Measurements from ENCODE around the gene HOXD1.

The HOXD1 gene

DNA sequence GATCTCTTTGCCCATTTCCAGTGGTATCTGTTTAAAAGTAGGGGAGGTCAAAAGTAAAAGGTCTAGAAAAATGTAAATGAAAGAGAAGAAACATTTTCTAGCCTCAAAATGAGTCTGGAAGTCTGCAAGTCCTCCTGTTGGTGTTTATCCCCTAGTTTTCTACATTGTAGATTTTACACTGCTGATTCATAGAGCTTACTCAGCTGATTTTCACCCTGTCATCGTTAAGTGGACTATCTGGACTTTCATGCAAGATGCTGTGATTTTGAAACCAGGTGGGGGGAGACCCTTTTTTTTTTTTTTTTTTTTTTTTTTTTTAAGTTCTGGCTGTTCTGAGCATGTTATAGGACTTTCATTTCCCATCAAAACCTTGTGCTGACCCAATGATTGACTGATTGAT is 21.1 kb upstream of the HOXD1 start:
- no peak for DNase-seq

DNA sequence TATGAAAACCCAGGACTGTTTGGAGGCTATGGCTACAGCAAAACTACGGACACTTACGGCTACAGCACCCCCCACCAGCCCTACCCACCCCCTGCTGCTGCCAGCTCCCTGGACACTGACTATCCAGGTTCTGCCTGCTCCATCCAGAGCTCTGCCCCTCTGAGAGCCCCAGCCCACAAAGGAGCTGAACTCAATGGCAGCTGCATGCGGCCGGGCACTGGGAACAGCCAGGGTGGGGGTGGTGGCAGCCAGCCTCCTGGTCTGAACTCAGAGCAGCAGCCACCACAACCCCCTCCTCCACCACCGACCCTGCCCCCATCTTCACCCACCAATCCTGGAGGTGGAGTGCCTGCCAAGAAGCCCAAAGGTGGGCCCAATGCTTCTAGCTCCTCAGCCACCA is 19.3 kb upstream of the HOXD1 start:
- no peak for DNase-seq

DNA sequence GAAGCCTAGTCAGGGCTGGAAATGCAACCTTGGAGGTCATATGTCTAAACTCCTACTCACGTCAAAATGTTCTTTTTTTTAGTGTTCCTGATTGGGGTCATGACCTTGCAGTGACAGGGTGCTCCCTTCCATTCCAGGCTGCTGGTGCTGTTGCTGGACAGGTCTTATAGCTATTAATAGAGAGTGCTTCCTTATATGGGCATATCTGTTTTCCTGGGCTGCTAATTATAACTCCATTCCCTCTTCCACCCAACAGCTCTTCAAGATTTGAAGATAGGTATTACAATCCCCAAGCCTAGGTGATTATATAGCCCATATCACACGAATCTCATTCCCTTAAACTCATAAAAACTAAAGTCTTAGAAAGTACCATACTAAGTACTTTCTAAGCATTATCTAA is 18.8 kb upstream of the HOXD1 start:
- no peak for DNase-seq

DNA sequence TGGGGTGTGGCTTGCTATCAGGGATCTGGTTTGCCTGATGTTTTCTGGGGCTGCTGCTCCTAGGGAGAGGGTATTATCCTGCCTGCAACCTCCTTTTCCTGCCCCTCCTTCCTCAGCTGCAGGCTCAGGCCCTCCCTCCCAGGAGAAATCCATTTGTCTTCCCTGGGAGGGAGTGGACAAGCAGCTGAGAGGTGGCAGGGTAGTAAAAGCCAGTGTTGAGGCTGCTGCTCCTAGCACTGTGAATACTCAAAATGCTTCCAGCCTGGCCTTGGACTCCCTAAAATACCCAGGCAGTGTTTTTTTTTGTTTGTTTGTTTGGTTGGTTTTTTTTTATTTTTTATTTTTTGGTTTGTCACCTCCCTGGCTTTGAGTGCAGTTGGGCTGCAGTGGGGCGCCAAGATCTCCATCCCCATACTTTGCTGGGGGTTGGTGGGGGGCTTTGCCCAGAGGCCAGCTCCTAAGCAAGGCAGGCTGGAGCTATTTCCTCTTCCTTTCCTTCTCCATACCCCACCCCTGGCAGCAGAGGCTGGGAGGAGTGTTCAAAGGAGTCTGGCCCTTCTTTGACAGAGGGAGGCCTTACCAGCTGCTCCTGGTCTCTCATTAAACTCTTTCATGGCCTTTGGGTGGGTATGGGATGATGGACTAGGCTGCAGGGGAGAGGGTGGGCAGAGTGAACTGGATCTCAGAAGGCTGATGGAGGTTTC is 17.7 kb upstream of the HOXD1 start:
- no peak for DNase-seq

DNA sequence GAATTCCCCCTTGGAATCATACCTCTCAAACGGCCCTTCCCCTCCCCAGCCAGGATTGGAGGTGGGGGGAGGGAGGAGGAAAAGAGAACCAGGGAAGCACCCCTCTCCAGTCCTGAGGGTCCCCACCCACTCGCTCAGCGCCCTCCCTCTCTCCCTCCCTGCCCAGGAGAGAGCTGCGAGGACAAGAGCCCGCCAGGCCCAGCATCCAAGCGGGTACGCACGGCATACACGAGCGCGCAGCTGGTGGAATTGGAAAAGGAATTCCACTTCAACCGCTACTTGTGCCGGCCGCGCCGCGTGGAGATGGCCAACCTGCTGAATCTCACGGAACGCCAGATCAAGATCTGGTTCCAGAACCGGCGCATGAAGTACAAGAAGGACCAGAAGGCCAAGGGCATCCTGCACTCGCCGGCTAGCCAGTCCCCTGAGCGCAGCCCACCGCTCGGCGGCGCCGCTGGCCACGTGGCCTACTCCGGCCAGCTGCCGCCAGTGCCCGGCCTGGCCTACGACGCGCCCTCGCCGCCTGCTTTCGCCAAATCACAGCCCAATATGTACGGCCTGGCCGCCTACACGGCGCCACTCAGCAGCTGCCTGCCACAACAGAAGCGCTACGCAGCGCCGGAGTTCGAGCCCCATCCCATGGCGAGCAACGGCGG is 17.0 kb upstream of the HOXD1 start:
- DNase-seq = no peak

DNA sequence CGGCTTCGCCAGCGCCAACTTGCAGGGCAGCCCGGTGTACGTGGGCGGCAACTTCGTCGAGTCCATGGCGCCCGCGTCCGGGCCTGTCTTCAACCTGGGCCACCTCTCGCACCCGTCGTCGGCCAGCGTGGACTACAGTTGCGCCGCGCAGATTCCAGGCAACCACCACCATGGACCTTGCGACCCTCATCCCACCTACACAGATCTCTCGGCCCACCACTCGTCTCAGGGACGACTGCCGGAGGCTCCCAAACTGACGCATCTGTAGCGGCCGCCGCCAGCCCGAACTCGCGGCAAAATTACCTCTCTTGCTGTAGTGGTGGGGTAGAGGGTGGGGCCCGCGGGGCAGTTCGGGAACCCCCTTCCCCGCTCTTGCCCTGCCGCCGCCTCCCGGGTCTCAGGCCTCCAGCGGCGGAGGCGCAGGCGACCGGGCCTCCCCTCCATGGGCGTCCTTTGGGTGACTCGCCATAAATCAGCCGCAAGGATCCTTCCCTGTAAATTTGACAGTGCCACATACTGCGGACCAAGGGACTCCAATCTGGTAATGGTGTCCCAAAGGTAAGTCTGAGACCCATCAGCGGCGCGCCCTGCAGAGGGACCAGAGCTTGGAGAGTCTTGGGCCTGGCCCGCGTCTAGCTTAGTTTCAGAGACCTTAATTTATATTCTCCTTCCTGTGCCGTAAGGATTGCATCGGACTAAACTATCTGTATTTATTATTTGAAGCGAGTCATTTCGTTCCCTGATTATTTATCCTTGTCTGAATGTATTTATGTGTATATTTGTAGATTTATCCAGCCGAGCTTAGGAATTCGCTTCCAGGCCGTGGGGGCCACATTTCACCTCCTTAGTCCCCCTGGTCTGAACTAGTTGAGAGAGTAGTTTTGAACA is 16.2 kb upstream of the HOXD1 start:
- no peak for DNase-seq

DNA sequence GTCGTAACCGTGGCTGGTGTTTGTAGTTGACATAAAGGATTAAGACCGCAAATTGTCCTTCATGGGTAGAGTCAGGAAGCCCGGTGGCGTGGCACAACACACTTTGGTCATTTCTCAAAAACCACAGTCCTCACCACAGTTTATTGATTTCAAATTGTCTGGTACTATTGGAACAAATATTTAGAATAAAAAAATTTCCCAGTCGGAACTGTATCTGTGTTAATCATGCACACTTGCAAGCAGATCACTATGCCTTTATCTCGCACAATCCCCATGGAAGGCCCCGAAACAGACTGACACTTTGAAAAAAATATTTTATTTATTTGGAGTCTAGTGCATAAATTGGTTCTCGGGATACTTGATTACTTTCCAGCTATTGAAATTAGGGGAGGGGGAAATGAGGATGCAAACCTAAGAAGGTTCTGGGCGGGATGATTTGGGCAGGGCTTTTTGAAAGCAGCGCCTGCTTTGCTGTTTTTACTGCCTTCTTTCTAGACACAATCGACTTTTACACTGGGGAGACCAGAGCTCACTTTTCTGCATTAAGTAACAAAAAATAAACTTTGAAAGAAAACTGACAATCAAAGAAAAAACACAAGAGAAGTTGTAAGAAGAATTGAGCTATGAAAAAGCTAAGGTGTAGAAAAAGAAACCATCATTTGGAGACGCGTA is 15.4 kb upstream of the HOXD1 start:
- DNase-seq = no peak

DNA sequence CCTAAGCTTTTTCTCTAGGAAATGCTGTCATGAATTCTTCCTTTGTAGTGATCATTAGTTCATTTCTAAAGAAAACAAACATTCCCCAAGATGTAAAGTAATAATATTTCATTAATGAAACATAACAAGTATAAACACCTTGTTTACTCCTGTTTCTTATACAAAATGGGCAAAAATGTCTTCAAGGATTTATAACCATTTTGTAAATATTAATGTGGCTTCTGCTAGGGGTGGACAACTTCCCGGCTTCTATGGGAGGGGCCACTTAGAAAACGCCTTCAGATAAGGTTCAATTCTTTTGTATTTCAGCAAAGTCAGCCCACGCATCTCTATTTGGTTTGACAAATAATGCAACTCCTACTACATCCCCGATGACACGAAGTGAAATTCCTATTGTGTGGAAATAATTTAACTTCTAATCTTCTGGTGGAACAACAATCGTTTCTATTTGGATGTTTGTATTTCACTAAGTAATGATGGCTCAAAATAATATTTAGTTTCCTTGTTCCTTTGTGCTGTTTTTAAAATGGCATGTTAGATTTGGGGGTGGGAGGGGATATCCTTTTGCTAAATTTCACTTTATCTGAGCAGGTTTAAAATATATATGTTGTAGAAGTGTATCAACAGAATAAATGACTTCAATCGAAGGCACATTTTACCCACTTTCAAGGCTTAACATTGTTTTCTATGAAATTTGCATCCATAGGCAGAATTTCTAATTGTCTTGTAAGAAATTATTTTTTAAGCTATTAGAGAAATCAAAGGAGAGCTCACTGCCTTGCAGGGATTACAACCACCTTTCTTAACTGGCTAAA is 14.7 kb upstream of the HOXD1 start:
- no peak for DNase-seq

DNA sequence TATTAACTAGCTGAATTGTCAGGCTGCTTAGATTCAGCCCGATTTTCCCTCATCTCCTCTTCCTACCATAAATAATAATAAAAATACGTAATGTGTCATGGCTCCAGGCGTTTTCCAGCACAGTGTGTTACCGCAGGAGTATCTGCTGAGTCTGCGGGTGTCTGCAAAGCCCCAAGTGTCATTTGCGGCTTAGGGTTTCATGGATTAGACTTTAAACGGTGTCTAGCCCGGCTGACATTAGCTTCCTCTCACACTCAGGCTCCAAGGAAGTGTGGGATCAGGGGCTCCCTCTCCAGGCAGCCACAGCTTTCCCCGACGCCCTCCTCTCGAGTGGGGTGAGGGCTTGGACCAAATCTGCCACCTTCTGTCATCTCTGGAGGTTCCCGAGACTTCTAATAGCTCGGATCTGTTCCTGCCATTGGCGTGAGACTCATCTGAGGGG is 14.1 kb upstream of the HOXD1 start:
- DNase-seq = no peak

DNA sequence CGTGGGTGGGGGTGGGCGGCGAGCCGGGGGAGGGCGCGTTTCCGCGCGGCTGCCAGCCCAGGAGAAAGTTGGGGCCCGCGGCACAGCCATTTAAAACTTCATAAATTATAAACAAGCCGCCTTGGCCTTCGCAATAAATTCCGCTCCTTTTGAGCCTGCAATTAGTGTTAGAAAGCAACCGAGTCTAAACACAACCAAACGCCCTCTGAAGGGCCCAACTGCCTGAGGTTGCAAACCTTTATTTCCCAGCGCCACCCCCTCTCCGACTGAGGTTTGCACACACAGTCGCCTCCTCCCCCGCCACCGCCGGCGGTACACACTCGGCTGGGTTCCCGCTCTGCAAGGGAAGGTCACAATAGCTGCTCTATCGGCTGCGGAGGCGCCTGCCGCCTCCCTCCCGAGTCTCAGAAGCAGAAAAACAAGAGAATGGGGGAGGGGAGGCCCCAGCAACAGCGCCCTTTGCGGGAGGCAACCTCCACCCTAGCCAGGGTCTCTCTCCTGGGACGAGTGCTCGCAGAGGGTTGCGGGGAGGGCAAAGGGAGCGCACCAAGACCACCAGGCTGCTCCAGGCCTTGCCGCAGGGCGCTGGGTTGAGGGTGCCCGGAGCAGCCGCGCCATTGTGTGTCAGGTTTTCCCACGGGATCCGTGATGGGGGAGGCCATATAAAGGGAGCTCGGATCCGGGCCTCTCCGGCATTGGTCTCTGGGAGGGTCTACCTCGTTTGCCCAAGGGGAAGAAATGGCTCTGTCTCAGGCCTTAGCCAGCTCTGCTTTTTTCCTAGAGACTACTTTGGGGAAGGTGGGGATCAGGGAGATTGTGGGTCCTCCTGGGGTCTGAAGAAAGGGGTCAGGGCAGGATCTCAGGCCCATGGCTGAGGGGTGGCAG is 13.4 kb upstream of the HOXD1 start:
- no peak for DNase-seq

DNA sequence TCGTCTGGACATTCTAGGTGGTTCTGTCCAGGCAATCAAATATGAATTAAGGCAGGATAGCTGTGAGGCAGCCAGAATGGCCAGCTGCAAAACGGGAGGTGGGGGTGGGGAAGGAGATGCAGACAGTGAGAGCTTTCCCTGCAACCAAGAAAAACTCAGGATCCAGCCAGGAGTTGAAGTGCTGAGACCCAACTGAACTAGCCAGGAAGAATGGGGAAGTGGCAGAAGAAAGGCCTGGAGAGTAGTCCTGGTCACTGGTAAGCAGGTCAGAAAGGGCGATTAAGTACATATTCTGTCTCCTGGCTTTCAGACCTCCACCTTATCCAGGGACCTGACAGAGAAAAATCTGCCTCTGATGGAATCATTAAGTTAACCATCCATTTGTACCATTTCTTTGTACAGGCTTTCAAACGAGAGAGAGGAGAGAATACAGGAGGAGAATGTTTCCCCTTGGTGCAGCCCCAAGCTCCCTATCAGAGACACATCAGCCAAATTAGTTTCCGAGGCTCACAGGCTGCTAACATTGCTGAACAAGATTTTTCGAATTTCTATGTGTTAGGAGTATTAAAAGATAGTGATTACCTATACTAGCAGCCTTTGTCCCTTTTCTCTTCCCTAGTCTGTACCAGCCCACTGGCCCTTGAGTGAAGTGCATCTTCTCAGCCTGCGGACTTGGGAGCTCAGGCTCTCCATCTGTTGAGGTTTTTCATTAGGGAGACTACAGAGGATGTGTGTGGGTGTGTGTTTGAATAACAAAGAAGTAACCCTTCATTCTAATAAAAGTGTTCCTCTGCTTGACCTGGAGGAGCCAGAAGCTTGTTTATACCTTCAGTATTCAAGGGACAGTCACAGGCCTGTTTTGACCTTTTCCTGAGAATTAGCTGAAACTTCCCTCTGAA is 12.5 kb upstream of the HOXD1 start:
- no peak for DNase-seq

DNA sequence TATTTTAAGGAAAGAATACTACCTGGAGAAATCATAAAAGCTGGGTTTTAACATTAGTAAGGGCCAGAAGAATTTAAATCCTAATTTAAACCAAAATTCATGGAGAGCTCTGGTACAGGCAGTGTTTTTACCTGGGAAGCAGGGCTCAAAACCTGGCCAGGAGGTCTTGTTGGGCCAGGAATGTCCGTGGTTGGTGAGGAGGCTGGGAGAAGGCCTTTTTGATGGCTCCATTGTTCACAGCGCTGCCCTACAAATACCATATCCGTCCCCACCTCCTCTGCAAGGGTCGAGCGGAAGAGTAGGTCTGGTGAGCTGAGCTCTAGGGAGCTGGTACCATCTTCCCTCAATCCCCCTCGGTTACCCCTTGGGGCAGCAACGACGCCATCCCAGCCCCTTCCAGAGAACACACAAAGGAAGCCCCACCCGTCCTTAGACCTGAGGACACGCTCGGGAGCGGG is 10.9 kb upstream of the HOXD1 start:
- DNase-seq = no peak

DNA sequence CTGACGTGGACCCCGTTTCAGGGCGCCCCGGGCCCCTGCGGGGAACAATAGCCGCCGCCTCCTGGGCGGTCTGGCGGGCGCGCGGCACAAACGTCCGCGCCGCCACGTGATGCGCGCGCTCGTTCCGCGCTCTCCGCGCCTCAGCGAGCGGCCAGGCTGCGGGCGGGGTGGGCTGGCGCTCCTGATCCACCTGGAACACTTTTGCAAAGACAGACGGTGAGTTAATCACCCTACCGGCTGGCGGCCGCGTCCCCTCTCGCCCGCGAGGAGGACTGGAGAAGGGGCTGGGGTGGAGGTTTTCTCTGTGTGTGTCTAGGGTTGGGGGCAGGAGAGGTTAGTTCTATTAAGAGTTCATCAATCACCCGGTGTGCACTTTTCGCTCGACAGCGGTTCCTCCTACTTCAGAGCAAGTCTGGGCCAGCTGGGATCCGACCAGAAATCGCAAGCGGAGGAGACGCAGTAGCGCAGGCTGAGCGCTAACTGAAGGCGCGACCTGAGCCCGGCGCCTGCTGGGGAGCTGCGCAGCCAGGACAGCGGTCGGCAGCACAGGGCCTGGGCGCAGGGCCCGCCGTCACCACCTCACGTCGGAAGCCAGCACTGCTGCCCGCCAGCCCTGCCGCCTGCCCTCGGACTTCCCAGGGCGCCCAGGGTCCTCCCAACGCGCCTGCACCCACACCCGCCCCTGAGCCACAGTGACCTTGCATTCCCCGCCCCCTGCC is 10.3 kb upstream of the HOXD1 start:
- no peak for DNase-seq

DNA sequence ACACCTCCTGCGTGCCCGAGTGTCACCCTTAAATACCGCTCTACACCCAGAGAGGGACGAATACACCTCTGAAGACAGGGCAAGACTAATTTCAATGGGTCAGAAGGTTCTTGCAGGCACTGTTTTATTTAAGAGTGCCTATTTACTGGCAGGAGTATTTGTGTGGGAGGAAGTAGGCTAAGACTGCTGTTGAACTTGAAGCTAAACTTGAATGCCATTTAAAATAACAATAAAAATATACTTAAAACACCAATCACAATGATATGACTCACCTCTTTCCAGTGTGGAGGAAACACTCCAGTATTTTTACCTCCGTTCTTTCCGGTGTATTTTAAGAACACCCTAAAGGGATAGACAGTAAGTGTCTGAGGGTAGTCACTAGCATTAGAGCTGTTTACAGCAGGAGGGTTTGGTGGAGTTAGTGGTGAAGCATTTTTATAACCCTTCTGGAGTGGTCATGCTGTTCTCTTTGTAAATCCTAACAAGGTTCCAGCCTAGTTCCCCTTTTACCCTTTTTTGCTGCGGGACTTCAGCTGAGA is 9.6 kb upstream of the HOXD1 start:
- no peak for DNase-seq

DNA sequence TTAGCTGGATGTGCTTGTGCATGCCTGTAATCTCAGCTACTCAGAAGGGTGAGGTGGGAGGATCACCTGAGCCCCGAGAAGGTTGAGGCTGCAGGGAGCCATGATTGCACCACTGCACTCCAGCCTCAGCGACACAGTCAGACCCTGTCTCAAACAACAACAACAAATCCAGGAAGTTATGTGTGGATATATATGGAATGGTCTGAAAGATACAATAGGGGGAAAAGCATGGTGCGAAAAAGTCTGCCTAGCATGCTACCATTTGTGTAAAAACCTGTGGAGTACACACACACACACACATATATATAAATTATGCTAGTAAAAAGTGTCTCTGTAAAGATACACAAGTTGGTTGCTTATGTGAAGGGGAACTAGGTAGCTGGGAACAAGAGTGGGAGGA is 6.9 kb upstream of the HOXD1 start:
- DNase-seq = no peak

DNA sequence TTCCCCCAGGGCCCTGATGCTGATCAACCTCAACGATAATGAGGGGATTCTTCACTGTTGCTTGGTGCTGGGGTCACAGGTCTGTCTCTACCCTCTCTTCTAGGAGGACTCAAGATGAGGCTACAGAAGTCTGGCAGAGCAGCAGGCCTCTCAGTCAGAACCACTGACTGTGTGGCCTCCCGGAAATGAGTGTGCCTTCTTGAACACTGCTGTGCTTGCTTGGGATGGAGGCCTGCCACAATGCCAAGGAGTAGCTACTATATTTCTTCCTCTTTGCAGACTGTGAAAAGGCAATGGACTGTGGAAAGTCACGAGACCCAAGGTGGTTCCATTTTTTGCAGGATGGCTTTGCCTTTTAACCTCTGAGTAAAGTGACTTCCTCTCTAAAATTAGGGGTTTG is 5.8 kb upstream of the HOXD1 start:
- DNase-seq = no peak

DNA sequence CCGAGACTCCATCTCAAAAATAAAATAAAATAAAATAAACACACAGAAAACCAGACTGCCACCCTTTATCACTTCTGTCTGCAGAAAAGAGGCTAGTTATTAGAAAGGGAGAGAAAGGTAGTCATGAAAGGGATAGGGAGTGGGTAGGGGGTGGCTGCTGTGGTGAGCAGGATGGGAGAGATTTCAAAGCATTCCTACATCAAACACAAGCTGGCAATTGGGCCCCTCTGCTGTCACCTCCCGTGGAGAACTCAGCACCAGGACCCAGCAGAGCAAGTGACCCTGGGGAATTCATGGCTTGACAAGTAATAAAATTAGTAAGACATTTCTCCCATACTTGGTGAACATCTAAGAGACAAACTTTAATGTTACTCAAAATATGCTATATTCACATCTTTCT is 3.7 kb upstream of the HOXD1 start:
- DNase-seq = no peak

DNA sequence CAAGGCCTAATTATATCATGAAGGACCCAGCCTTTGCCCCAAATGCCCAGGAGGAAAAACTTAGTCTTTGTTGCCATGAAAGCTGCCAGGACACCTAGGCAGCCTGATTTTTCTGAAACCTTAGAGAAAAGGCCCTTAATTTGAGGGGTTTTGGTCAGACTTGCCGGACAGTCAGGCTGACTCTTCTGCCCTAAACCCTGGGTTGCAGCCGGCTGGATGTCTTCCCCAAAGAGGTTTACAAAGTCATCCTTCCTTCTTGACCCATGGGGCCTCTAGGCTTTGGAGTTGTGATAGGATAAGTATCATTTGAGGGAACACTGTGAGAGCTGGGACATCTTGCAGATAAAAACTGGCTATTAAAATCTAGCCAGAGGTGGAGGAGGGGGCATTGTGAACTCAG is 2.4 kb upstream of the HOXD1 start:
- DNase-seq = no peak

DNA sequence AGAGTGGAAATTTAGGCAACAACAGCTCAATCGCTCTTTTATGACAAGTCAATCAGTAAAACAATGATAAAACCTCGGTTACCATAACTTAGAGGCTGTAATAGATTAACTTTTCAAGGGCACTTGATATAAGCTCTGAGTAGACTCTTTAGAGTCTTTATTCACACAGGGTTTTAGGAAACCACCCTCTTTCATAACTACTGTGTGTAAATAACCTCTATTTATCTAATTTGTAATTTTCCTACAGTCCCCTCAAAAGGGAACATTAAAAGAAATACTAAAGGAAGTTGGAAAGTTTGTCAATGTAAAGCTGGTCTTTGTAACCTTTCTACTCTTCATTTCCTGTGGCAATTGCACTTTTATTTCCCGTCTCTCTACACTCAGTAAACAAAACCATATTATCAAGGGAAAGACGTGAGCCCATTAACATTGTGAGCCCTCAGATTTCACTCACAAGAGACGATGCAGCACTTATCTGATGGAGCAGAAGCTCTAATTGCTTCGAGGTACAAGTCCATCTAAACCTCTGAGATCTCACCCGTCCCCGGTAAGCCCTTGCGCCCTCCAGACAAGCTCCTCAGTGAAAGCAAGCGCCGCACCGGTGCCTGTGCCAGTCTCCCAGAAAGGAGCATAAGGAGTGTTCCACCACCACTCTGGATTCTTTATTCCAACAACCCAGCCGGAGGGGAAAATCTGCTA is 1.1 kb upstream of the HOXD1 start:
- no peak for DNase-seq

Measured in stimulated activated naive CD4-positive, alpha-beta T cell treated with Interleukin-2 at 50 U/mL for 16 hours (primary cell).